ENCODE results near the gene ENAH. TPM values are rescaled to one million over a fixed set of nuclear protein-coding genes. Genes with fewer than 3 reads are reported as not detected.

Gene ENAH
- total RNA-seq, 1 experiment from 2014 or later: 285 TPM

- peaks cover 4 to 13% (median 10%) of the 10 kb centered on the region in 3 experiments for H3K36me3 Mint-ChIP-seq (ENCODE audit: insufficient read depth in 1 of 3, low read depth in 3 of 3)
- Histone ChIP-seq H4K20me1 (ENCODE audit: control insufficient read depth, insufficient read depth, insufficient read length) (no peaks in the 10 kb centered on the region), H3K23ac (ENCODE audit: insufficient read length, low read depth, low read length) (no peak overlapping the region), H3K79me2 (ENCODE audit: insufficient read depth, low read length) (peaks cover 3% of the 10 kb centered on the region; the same call in 1 of the 2 replicates), H2AFZ (ENCODE audit: low read length) (no peak overlapping the region), H3K18ac (ENCODE audit: insufficient read length, low read depth, low read length) (no peak overlapping the region), H3T11ph (ENCODE audit: low read length) (no peak overlapping the region), H3K23me2 (ENCODE audit: insufficient read length, low read depth, low read length, poor library complexity, severe bottlenecking) (no peaks in the 10 kb centered on the region), H3K4me2 (ENCODE audit: insufficient read depth, insufficient read length, low read length) (no peak overlapping the region), H2BK120ac (ENCODE audit: low read depth, low read length, poor library complexity, severe bottlenecking) (no peak overlapping the region), H3K14ac (ENCODE audit: insufficient read depth, low read length) (no peak overlapping the region), H3K27ac (ENCODE audit: insufficient read length, low read depth, low read length) (no peak overlapping the region), H3K56ac (ENCODE audit: insufficient read length, low read depth, low read length) (no peak overlapping the region), H2BK5ac (ENCODE audit: insufficient read length, low read length) (no peak overlapping the region), H2BK20ac (ENCODE audit: low read depth, low read length, poor library complexity, severe bottlenecking) (no peak overlapping the region), H4K8ac (replicated peaks; ENCODE audit: insufficient read length, low read depth, low read length) (no peak overlapping the region), H3K27me3 (ENCODE audit: insufficient read depth, low read length) (no peaks in the 10 kb centered on the region), H4K5ac (ENCODE audit: insufficient read length, low read depth, low read length) (no peak overlapping the region), H2BK15ac (ENCODE audit: low read depth, low read length) (no peak overlapping the region), H3K79me1 (ENCODE audit: insufficient read depth, low read depth, low read length, poor library complexity, severe bottlenecking) (peaks cover 2% of the 10 kb centered on the region), H2AK5ac (ENCODE audit: insufficient read length, low read length) (no peak overlapping the region), H4K91ac (ENCODE audit: insufficient read length, low read depth, low read length) (no peak overlapping the region), H3K9ac (ENCODE audit: extremely low read depth, insufficient read length, low read length) (no peak overlapping the region), H2BK12ac (ENCODE audit: insufficient read length, low read depth, low read length) (no peak overlapping the region), H3K9me3 (ENCODE audit: control insufficient read depth, low read depth, low read length) (no peaks in the 10 kb centered on the region), H3K4ac (ENCODE audit: low read depth, low read length) (no peak overlapping the region), H3K4me1 (ENCODE audit: insufficient read depth, low read length) (peaks cover 3% of the 10 kb centered on the region; the same call in 1 of the 2 replicates)
- H3K4me1 Mint-ChIP-seq: peaks cover 27 to 29% of the 10 kb centered on the region in 2 experiments
- no peaks in the 10 kb centered on the region; a peak in 1 of 5 replicates for H3K9me3 Mint-ChIP-seq
- no CpG with 5 or more reads among the region's 6 CpGs for WGBS (ENCODE audit: extremely low coverage, insufficient read length, low lambda C conversion rate)
- TF ChIP-seq CTCF (conservative IDR thresholded peaks at IDR 0.05): no peak
- no peak overlapping the region for H3K4me3 Mint-ChIP-seq
- DNase-seq: no peak
- peaks cover 1% of the 10 kb centered on the region; the same call in 1 of the 2 replicates for H3K27me3 Mint-ChIP-seq (ENCODE audit: low read depth)
- H3K27ac Mint-ChIP-seq: no peak overlapping the region
Measured at GRCh38 chr1:225524570-225524969, 128.4 kb downstream of the ENAH start.
